Measurements from ENCODE around the gene MUC13. TPM values are rescaled to one million over a fixed set of nuclear protein-coding genes. Genes with fewer than 3 reads are reported as not detected.

The MUC13 gene, protein sequence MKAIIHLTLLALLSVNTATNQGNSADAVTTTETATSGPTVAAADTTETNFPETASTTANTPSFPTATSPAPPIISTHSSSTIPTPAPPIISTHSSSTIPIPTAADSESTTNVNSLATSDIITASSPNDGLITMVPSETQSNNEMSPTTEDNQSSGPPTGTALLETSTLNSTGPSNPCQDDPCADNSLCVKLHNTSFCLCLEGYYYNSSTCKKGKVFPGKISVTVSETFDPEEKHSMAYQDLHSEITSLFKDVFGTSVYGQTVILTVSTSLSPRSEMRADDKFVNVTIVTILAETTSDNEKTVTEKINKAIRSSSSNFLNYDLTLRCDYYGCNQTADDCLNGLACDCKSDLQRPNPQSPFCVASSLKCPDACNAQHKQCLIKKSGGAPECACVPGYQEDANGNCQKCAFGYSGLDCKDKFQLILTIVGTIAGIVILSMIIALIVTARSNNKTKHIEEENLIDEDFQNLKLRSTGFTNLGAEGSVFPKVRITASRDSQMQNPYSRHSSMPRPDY
- polyA plus RNA-seq (2012; ENCODE audit: insufficient read depth, insufficient read length, low read depth) = not detected

DNA sequence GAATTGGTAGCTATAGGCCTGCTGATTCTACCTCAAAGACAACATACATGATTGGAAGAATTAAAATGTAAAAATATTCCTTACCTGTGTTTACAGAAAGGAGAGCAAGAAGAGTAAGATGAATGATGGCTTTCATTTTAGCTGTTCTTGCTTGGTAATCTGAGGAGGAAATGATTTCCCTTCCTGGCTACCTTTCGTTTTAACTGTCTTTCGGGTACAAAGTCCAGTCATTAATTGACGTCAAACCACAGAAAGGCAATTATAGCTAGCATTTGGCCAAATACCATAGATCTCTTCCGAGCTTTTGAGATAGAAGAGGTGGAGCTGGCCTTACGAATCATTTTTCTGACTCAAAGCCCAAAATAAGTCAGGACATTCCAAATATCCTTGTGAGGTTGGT, at the start of gene MUC13:
Gene MUC13 (minus strand): TSS at position 175 of the 400 bp plus-strand sequence. CDS start 39 bp downstream, at position 136.
- TF ChIP-seq, protein P1, sequence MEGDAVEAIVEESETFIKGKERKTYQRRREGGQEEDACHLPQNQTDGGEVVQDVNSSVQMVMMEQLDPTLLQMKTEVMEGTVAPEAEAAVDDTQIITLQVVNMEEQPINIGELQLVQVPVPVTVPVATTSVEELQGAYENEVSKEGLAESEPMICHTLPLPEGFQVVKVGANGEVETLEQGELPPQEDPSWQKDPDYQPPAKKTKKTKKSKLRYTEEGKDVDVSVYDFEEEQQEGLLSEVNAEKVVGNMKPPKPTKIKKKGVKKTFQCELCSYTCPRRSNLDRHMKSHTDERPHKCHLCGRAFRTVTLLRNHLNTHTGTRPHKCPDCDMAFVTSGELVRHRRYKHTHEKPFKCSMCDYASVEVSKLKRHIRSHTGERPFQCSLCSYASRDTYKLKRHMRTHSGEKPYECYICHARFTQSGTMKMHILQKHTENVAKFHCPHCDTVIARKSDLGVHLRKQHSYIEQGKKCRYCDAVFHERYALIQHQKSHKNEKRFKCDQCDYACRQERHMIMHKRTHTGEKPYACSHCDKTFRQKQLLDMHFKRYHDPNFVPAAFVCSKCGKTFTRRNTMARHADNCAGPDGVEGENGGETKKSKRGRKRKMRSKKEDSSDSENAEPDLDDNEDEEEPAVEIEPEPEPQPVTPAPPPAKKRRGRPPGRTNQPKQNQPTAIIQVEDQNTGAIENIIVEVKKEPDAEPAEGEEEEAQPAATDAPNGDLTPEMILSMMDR (IDR thresholded peaks at IDR 0.05; ENCODE audit: low read depth, low read length) = no peak
- no peaks in the 10 kb centered on the region for H3K36me3 ChIP-seq
- no peaks in the 10 kb centered on the region for H3K27me3 ChIP-seq
- H3K4me1 ChIP-seq = no peaks in the 10 kb centered on the region
- H3K9me3 ChIP-seq = no peaks in the 10 kb centered on the region
- DNase-seq = no peak
- no peak within 1 kb of the TSS for H3K4me3 ChIP-seq (ENCODE audit: low read depth, low read length)

DNA sequence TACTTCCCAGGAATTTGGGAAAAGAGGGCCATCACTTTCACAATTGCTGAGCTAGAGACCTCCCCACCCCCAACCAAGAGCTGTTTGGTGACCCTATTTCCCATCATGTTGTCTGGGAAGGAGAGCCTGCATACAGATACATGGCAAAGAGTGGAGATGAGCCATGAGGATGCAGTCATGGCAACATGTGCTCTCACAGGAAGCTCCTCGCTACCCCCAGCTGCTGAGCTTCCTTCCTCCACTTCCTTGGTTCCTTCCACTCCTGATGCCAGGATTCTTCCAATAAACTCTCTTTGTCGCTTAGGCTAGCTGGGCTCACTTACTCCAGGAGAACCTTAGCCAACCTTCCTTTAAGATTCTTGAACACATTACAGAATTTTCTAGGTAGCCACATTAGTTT, 48.3 kb upstream of the MUC13 start:
- Histone ChIP-seq H3K4me3 (ENCODE audit: low read depth, low read length) (no peak overlapping the region), H3K27me3 (no peaks in the 10 kb centered on the region), H3K9me3 (no peaks in the 10 kb centered on the region), H3K36me3 (no peaks in the 10 kb centered on the region), H3K4me1 (no peaks in the 10 kb centered on the region)
- TF ChIP-seq, protein P1 (IDR thresholded peaks at IDR 0.05; ENCODE audit: low read depth, low read length) = no peak
- DNase-seq = no peak

DNA sequence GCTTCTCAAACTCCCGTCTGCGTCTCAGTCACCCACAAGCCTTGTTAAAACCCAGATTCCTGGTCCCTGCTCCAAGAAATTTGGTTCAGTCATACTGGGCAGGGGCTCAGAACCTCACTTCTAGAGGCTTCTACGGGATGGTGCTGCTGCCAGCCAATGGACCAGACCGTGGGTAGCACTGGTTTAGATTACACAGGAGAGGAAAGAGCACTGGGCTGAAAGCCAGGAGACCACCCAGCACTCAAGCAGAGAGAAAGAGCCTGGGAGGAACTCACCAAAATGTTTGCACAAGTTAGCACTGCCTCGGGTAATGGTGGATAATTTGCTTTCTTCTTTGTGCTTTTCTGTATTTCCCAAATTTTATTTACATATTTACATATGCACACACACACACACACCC, 46.9 kb upstream of the MUC13 start:
- no peak overlapping the region for H3K4me3 ChIP-seq (ENCODE audit: low read depth, low read length)
- DNase-seq = no peak
- no peaks in the 10 kb centered on the region for H3K9me3 ChIP-seq
- no peaks in the 10 kb centered on the region for H3K4me1 ChIP-seq
- H3K27me3 ChIP-seq = no peaks in the 10 kb centered on the region
- TF ChIP-seq, protein P1 (IDR thresholded peaks at IDR 0.05; ENCODE audit: low read depth, low read length) = no peak
- no peaks in the 10 kb centered on the region for H3K36me3 ChIP-seq

DNA sequence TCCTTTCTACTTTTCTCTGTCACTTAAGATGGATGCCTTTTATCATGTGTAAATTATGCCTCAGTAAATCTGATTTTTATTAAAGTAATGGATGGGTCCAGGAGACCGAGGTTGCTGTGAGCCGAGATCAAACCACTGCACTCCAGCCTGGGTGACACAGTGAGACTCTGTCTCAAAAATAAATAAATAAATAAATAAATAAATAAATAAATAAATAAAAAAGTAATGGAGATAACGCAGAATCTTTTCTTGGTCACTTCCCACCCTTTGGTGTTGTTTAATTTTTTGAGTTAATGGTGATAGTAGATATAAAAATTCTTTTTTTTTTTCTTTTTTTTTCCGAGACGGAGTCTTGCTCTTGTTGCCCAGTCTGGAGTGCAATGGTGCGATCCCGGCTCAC, 44.1 kb upstream of the MUC13 start:
- Histone ChIP-seq H3K4me1 (no peaks in the 10 kb centered on the region), H3K27me3 (no peaks in the 10 kb centered on the region), H3K36me3 (no peaks in the 10 kb centered on the region), H3K9me3 (no peaks in the 10 kb centered on the region), H3K4me3 (ENCODE audit: low read depth, low read length) (no peak overlapping the region)
- TF ChIP-seq, protein P1 (IDR thresholded peaks at IDR 0.05; ENCODE audit: low read depth, low read length) = no peak
- no peak for DNase-seq

DNA sequence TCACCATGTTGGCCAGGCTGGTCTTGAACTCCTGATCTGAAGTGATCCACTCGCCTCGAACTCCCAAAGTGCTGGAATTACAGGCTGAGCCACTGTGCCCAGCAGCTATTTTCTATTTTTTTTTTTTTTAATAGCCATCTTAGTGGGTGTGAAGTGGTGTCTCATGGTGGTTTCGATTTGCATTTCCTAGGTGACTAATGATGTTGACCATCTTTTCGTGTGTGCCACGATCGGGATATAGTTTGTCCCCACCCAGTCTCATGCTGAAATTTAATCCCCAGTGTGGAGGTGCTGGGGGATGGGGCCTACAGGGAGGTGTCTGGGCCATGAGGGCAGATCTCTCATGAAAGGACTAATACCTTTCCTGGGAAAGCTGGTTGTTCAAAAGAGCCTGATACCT, 41.8 kb upstream of the MUC13 start:
- no peaks in the 10 kb centered on the region for H3K27me3 ChIP-seq
- no peaks in the 10 kb centered on the region for H3K36me3 ChIP-seq

More for the DNA sequence above, 41.8 kb upstream of the MUC13 start:
- no peak for DNase-seq
- H3K4me1 ChIP-seq = no peaks in the 10 kb centered on the region
- H3K9me3 ChIP-seq = no peaks in the 10 kb centered on the region
- H3K4me3 ChIP-seq (ENCODE audit: low read depth, low read length) = no peak overlapping the region
- TF ChIP-seq, protein P1 (IDR thresholded peaks at IDR 0.05; ENCODE audit: low read depth, low read length) = no peak

Measured in BE2C (cell line).